GM12872 (cell line): Measurements from ENCODE around the gene KLF9.

Experiments
- CTCF ChIP-seq: IDR thresholded peaks from 3 replicates; pipeline ENCODE4 v1.5.1; 2011; ENCODE audit warnings: low read depth, mild to moderate bottlenecking, low read length, moderate library complexity; ENCODE audit not compliant: insufficient read depth

KLF9 gene

GRCh38 chr9:70421272-70422180 is 7.1 kb upstream of the KLF9 start:
- TF ChIP-seq CTCF, result no peak

DNA sequence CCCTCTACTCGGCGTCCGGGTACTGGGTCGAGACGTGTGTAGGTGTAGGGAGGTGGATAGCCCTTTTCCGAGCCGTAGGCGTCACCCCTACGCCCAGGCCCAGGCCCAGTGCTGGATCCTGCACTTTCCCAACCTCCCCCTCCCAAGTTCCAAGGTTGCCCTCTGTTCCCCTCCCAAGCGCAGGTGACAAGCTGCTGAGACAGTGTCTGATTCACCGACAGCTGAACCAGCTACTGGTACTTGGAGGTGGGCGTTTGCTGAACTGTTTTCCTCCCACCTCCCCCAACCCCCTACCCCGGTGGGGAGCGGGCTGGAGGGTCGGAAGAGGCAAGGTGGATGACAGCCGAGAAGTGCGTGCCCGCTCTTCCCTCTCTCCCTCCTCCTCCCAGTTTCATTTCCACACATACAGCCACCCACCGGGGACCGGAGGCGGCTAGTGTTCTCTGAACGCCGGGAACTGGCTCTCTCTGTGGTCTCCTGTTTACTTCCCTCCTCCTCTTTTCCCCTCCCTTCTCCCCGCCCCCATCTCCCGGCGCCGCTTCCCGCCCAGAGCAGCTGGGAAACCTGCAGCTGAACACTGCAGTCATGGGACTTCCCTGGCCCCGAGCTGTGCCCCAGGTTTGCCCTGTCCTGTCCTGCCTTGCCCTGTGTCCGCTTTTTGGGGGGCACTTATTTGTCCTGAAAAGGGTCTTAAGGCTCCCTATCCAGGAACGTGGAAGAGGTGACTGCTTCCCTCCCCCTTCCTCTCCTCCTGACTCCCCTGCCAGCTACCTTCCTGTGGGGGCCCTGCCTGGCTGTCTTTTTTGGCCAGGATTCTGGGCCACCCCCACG is 6.2 kb upstream of the KLF9 start:
- no peak for TF ChIP-seq CTCF

- TF ChIP-seq CTCF, result no peak
These were observed 5.3 kb upstream of the KLF9 start for GRCh38 chr9:70419556-70420440.

DNA sequence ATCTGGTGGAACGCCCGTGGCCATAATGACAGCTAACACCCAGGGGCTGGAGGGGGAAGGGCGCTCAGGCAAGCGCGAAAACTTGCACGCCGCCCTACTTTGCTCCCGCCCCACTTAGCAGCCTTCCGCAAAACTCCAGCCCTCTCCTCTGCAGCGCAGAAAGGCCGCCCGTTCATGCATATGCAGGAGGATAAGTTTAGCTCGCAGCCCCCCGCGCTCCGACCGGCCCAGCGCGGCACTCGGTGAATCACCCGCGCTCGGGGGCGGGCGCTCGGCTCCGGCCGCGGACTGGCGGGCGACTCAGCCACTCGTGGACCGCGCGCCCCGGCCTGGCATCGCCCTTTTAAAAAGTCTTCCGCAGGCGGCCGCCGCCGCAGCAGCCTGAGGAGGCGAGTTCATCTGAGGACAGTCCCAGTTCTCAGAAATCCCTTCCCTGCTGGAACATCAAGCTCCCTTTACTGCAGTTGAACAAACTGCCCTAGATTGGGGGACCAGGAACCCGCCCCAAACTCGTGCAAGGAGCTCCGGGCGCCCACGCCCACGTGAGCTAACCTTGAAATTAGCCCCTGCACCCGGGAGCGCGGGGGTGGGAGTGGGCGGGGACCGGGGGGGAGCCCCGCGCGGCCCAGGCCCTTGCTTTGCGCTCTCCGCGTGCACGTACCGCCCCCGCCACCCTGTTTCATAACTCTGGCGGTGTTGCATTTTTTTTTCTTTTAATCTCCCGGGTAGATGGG is 4.5 kb upstream of the KLF9 start:
- no peak for TF ChIP-seq CTCF

DNA sequence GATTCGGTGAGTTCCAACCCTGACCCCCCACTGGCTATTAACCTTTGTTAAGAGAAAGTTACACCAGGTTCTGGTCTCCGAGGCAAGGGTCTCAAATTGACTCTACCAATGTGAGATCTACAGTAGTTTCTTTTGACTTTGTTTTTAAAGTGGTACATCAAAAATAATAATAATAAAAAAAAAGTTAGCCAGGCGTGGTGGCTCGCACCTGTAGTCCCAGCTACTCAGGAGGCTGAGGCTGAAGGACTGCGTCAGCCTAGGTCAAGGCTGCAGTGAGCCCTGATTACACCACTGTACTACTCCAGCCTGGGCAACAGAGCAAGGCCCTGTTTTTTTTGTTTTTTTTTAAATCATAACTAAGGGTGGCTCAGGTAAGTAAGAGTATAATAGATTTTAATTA is 1.0 kb upstream of the KLF9 start:
- TF ChIP-seq CTCF, result no peak

GRCh38 chr9:70415041-70415440 is 584 bp upstream of the KLF9 start:
- no peak for TF ChIP-seq CTCF
